HEK293 (cell line): ENCODE results near the gene ITGAL.

ENCODE experiments used
- CTCF ChIP-seq: fragments of 450-650 bp; formaldehyde crosslinking; IDR thresholded peaks from 2 replicates; pipeline ENCODE4 v1.5.1; 2016; ENCODE audit warnings: missing biosample characterization, missing genetic modification characterization
- RBAK ChIP-seq: fragments of 450-650 bp; formaldehyde crosslinking; IDR thresholded peaks from 2 replicates; pipeline ENCODE4 v1.5.1; 2016; ENCODE audit warnings: missing biosample characterization, missing genetic modification characterization
- REST ChIP-seq: fragments of 450-650 bp; formaldehyde crosslinking; IDR thresholded peaks from 2 replicates; pipeline ENCODE4 v1.5.1; 2016; ENCODE audit warnings: missing biosample characterization, missing genetic modification characterization
- SP2 ChIP-seq: fragments of 450-650 bp; formaldehyde crosslinking; IDR thresholded peaks from 2 replicates; pipeline ENCODE4 v1.5.1; 2016; ENCODE audit warnings: missing biosample characterization, missing genetic modification characterization
- ZFP37 ChIP-seq: fragments of 450-650 bp; formaldehyde crosslinking; IDR thresholded peaks from 2 replicates; pipeline ENCODE4 v1.5.1; 2016; ENCODE audit warnings: missing biosample characterization, missing genetic modification characterization
- ZNF157 ChIP-seq: fragments of 450-650 bp; formaldehyde crosslinking; IDR thresholded peaks from 2 replicates; pipeline ENCODE4 v1.5.1; 2016; ENCODE audit warnings: missing biosample characterization, missing genetic modification characterization
- ZNF529 ChIP-seq: fragments of 450-650 bp; formaldehyde crosslinking; IDR thresholded peaks from 2 replicates; pipeline ENCODE4 v1.5.1; 2017; ENCODE audit warnings: missing genetic modification characterization, missing biosample characterization; ENCODE audit not compliant: insufficient replicate concordance
- ZNF830 ChIP-seq: fragments of 450-650 bp; IDR thresholded peaks from 2 replicates; pipeline ENCODE4 v1.5.0; 2018; ENCODE audit warnings: missing biosample characterization, missing genetic modification characterization, low read depth, mild to moderate bottlenecking, moderate library complexity
- TF ChIP-seq, protein P1 (sequence below): fragments of 450-650 bp; formaldehyde crosslinking; IDR thresholded peaks from 2 replicates; pipeline ENCODE4 v1.5.1; 2016; ENCODE audit warnings: missing biosample characterization, missing genetic modification characterization

GRCh38 chr16:30445149-30445407 is 27.5 kb upstream of the ITGAL start:
- TF ChIP-seq SP2 (tag by site-specific recombination) (no peak; the same call in 1 of the 2 replicates), CTCF (tag by site-specific recombination) (no peak), ZNF830 (no peak), ZNF529 (no peak), REST (tag by site-specific recombination) (no peak), ZNF157 (tag by site-specific recombination) (no peak), ZFP37 (tag by site-specific recombination) (no peak), RBAK (tag by site-specific recombination) (no peak)
- TF ChIP-seq, protein P1, sequence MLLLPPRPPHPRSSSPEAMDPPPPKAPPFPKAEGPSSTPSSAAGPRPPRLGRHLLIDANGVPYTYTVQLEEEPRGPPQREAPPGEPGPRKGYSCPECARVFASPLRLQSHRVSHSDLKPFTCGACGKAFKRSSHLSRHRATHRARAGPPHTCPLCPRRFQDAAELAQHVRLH (tag by site-specific recombination): no peak
